Naive thymus-derived CD8-positive, alpha-beta T cell (primary cell): ENCODE results near the gene IFNLR1. TPM values are rescaled to one million over a fixed set of nuclear protein-coding genes. Genes with fewer than 3 reads are reported as not detected.
A peak's percentile ranks its signal among the peaks of the same experiment; 100 is the strongest.

Source experiments
- ATAC-seq, 2 donors: fragments of 150-1000 bp; cut with Tn5 transposase in 1 of 2; sonication (Bioruptor Pico), chemical (Tn5 transposase) in 1 of 2; 1 replicate in 1 of 2; 2 replicates in 1 of 2; pipeline ENCODE4 v1.10.0; 2021; ENCODE audit warnings: mild to moderate bottlenecking in 2 of 2, moderate library complexity in 2 of 2
- POLR2A ChIA-PET: fragments of 350-600 bp; sonication (Branson Sonifier 250); formaldehyde crosslinking; loops from one replicate; lab custom pipeline; 2021; ENCODE audit warnings: antibody characterized with exemption; lab: Charles Lee
- DNase-seq, 10 donors: peaks; one replicate each; pipeline versions ENCODE4 v3.0.0 to v3.0.0-alpha.2; 2020 to 2022
- H3K27ac Mint-ChIP-seq, 10 donors: one replicate each; pipeline ENCODE4 v1.8.0; 2020 to 2022; ENCODE audit warnings: mild to moderate bottlenecking in 10 of 10, mixed read lengths in 10 of 10, moderate library complexity in 4 of 10, inconsistent platforms in 1 of 10
- H3K27me3 Mint-ChIP-seq, 5 donors: one replicate each; pipeline ENCODE4 v1.8.0; 2021 to 2022; ENCODE audit warnings: mixed read lengths in 5 of 5
- H3K36me3 Mint-ChIP-seq, 3 donors: one replicate each; pipeline ENCODE4 v1.8.0; 2020 to 2022; ENCODE audit warnings: mixed read lengths in 3 of 3, mild to moderate bottlenecking in 2 of 3, inconsistent platforms in 1 of 3
- H3K4me1 Mint-ChIP-seq, 4 donors: one replicate each; pipeline ENCODE4 v1.8.0; 2021 to 2022; ENCODE audit warnings: mixed read lengths in 4 of 4
- H3K4me3 Mint-ChIP-seq, 10 donors: one replicate each; pipeline ENCODE4 v1.8.0; 2020 to 2022; ENCODE audit warnings: mild to moderate bottlenecking in 10 of 10, mixed read lengths in 10 of 10, moderate library complexity in 6 of 10, inconsistent platforms in 1 of 10
- H3K9me3 Mint-ChIP-seq, 9 donors: one replicate each; pipeline ENCODE4 v1.8.0; 2020 to 2022; ENCODE audit warnings: mixed read lengths in 9 of 9, mild to moderate bottlenecking in 3 of 9, inconsistent platforms in 1 of 9, moderate library complexity in 1 of 9
- polyA plus RNA-seq, 3 donors: library from polyadenylated mRNA; unstranded; fragments of 300-500 nt; fragmentation: Illumina TruSeq; gene quantifications; one replicate each; pipeline ENCODE4 v1.2.3, GENCODE V29; 2021
- total RNA-seq, 8 experiments: library from RNA in 2 of 8; stranded (reverse) in 2 of 8; gene quantifications; one replicate each; pipeline ENCODE4 v1.2.3 and lab custom pipeline; 2021 to 2026

IFNLR1 gene
- total and polyA plus RNA-seq, 5 experiments from 2014 or later: 0.77 to 5.5 (median 2.2) TPM

DNA sequence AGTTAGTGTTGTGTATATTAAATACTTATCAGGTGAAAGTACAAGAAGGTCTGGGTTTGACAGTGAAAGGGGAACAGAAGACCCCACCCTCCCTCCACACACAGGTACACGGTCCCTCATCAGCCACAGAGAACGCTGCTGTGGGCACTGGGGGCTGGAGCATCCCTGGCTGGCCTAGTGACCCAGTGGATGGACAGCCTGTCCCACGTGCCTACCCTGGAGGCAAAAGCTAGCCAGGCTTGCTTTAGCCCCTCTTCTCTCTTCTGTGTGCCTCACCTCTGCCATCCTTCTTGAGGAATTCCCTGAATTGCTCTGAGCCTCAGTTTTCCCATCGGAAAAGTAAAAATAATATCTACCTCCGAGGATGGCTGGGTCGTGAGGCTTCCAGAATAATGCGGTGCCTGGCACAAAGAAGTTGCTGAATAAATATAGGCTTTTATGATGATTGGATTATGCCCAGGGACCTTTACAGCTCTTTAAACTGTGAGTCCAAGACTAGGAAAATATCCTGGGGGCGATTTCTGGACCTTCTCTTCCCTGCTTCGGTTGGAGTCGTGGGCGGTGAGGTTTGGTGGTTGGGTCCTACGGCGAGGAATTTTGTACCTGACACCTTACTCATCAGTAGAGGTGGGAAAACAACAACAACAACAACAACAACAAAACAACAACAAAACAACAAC is 918 bp downstream of the IFNLR1 start:
- POLR2A ChIA-PET: interaction anchor here (2.2 kb wide), 1 partner anchor 456 kb away, joined by 8 read pairs; no protein-coding TSS in a partner anchor
- Mint-ChIP-seq H3K27ac (peak overlapping the region; percentile 63 to 90 (median 79)), H3K36me3 (peaks cover 0 to 2% (median 2%) of the 10 kb centered on the region in 3 donors)

DNA sequence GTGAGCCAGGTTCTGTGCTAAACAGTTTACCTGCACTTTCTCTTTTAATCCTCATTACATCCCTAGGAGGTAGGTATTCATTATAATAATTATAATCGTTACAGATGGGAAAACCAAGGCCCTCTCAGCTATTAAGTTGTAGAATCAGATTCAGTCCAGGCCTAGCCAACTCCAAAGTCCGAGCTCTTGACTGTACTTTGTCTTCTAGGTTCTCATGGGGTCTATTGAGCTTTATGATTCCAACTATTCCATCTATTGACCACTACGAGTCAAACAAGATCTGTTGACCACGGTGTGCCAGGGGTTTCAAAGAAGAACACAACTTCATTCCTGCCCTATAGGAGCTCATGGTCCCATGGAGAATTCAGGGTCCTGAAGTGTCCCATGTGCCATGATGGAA is 2.0 kb downstream of the IFNLR1 start:
- Mint-ChIP-seq H3K27ac (peak overlapping the region in 4 of 10 donors; percentile 9 to 75 (median 30)), H3K9me3 (no peaks in the 10 kb centered on the region), H3K27me3 (peaks cover 0 to 2% (median 0%) of the 10 kb centered on the region in 5 donors), H3K4me1 (peaks cover 9 to 48% (median 37%) of the 10 kb centered on the region in 4 donors), H3K4me3 (peak overlapping the region in 2 of 10 donors; percentile 87 to 89), H3K36me3 (peaks cover 0 to 5% (median 2%) of the 10 kb centered on the region in 3 donors)
- DNase-seq (no peak), ATAC-seq (no peak)
- POLR2A ChIA-PET: no interaction called here

More for the DNA sequence above, 918 bp downstream of the IFNLR1 start:
- DNase-seq: no peak
- peaks cover 14 to 58% (median 45%) of the 10 kb centered on the region in 4 donors for H3K4me1 Mint-ChIP-seq
- H3K9me3 Mint-ChIP-seq: peaks cover 0 to under 1% (median 0%) of the 10 kb centered on the region in 9 donors
- peaks cover 0 to 2% (median 0%) of the 10 kb centered on the region in 5 donors for H3K27me3 Mint-ChIP-seq
- peak overlapping the region; percentile 70 to 90 (median 88) for H3K4me3 Mint-ChIP-seq
- no peak for ATAC-seq

DNA sequence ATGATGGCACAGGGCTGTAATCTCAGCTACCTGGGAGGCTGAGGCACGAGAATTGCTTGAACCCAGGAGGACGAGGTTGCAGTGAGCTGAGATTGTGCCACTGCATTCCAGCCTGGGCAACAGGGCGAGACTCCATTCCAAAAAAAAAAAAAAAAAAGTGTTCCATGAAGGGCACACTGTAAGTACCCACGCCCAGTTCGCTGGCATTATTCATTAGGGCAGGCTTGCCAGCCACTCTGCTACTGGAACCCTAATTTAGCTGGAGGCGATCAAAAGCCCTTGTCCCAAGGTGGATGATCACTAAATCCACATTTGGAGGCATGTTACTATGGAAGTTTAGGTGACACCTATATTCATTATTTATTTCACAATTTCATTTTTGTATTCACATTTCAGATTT is 5.0 kb downstream of the IFNLR1 start:
- peaks cover 0 to 2% (median 0%) of the 10 kb centered on the region in 5 donors for H3K27me3 Mint-ChIP-seq
- no peak overlapping the region for H3K27ac Mint-ChIP-seq
- H3K9me3 Mint-ChIP-seq: no peaks in the 10 kb centered on the region
- DNase-seq (no peak), ATAC-seq (no peak)
- POLR2A ChIA-PET: no interaction called here
- no peak overlapping the region for H3K4me3 Mint-ChIP-seq
- peaks cover 7 to 24% (median 18%) of the 10 kb centered on the region in 4 donors for H3K4me1 Mint-ChIP-seq
- peaks cover 0 to 15% (median 4%) of the 10 kb centered on the region in 3 donors for H3K36me3 Mint-ChIP-seq

DNA sequence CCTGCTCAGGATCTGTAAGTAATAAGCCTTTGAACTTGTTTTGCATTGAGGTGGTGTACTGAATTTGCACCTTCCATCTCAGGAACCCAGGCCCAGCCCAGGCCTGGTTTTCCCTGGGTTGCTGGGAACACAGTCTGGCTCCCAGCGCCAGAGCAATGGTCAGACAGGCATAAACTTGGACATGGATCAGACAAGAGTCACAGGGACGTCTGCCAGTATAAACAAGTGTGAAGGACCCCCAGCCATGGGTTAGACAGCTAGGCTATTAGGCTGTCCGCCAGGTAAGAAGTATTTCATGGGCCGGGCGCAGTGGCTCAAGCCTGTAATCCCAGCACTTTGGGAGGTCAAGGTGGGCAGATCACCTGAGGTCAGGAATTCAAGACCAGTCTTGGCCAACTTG is 5.5 kb downstream of the IFNLR1 start:
- Mint-ChIP-seq H3K9me3 (no peaks in the 10 kb centered on the region), H3K36me3 (peaks cover 0 to 15% (median 4%) of the 10 kb centered on the region in 3 donors), H3K4me3 (no peak overlapping the region), H3K27me3 (peaks cover 0 to 2% (median 0%) of the 10 kb centered on the region in 5 donors), H3K4me1 (peaks cover 7 to 24% (median 18%) of the 10 kb centered on the region in 4 donors), H3K27ac (peak overlapping the region in 1 of 10 donors; percentile 56)
- DNase-seq (no peak), ATAC-seq (no peak)
- POLR2A ChIA-PET: no interaction called here

DNA sequence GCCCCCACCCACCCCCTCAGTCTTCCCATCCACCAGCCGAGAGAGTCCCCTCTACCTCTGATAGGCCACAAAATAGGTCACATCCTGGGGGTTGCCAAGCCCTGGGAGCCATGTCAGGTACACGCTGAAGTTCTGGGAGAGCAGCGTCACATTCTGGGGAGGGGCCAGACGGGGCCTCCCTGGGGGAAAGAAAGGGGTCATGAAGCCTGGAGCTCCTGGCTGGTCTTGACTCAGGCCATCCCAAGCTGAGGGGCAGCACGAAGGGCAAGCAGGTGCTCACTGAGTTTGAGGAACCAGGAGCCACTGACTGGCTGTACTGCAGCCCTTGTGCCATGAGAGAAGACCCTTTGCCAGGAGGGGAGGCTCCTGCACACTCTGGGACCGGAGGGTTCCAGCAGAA is 6.4 kb downstream of the IFNLR1 start:
- Mint-ChIP-seq H3K27me3 (no peaks in the 10 kb centered on the region), H3K9me3 (no peaks in the 10 kb centered on the region), H3K36me3 (peaks cover 0 to 16% (median 4%) of the 10 kb centered on the region in 3 donors), H3K4me3 (no peak overlapping the region), H3K27ac (no peak overlapping the region), H3K4me1 (peaks cover 4 to 15% (median 11%) of the 10 kb centered on the region in 4 donors)
- ATAC-seq: no peak
- no peak for DNase-seq
- POLR2A ChIA-PET: no interaction called here

DNA sequence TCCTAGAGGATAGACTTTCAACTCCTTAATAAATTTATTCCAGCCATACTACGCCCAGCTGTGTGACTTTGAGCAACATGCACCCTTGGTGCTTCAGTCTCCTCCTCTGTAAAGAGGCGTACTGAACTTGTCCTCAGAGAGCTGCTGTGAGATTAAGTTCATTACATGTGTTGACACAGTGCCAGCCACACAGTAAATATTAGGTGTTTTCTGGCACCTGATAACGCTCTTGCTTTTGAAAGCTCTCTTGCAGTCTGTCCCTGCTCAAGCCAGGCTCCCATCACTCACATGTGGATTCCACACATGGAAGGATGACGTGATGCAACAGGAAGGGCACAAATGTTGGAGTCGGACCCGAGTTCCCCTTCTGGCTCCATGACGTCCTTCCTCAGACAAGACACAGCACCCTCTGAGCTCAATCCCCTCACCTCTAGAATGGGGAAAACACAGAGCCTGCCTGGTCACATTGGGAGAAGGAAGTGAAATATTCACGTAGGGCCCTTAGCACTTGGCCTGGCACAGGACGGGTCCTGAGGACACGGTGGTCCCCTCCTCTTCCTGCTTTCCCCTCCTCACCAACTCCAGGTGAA is 7.7 kb downstream of the IFNLR1 start:
- H3K4me1 Mint-ChIP-seq: peaks cover 4 to 7% (median 5%) of the 10 kb centered on the region in 4 donors
- POLR2A ChIA-PET: no interaction called here
- no peak overlapping the region for H3K4me3 Mint-ChIP-seq
- H3K27ac Mint-ChIP-seq: peak overlapping the region in 1 of 10 donors; percentile 51
- no peaks in the 10 kb centered on the region for H3K27me3 Mint-ChIP-seq
- ATAC-seq (no peak), DNase-seq (no peak)
- peaks cover 1 to 21% (median 8%) of the 10 kb centered on the region in 3 donors for H3K36me3 Mint-ChIP-seq
- no peaks in the 10 kb centered on the region for H3K9me3 Mint-ChIP-seq

DNA sequence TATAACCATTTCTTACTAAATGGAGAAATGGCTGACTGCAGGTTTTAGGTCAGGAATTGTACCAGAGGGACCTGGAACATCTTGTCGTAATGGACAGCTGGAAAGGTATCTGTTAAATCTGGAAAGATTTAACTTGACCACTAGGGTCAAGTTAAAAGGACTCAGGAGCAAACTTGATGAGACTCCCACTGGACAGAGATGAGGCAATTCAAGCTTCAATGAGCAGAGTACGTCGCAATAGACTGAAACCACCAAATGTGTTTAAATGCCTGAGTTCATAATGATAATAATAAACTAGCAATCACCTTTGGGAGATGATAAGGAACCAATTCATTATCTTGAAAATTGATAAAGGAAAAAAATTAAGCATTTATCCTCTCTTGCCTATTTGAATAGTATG is 8.7 kb downstream of the IFNLR1 start:
- POLR2A ChIA-PET: no interaction called here
- Mint-ChIP-seq H3K27me3 (no peaks in the 10 kb centered on the region), H3K9me3 (no peaks in the 10 kb centered on the region), H3K4me1 (peaks cover 0 to 4% (median 2%) of the 10 kb centered on the region in 4 donors), H3K4me3 (no peak overlapping the region), H3K36me3 (peaks cover 8 to 29% (median 10%) of the 10 kb centered on the region in 3 donors), H3K27ac (no peak overlapping the region)
- DNase-seq (no peak), ATAC-seq (no peak)

DNA sequence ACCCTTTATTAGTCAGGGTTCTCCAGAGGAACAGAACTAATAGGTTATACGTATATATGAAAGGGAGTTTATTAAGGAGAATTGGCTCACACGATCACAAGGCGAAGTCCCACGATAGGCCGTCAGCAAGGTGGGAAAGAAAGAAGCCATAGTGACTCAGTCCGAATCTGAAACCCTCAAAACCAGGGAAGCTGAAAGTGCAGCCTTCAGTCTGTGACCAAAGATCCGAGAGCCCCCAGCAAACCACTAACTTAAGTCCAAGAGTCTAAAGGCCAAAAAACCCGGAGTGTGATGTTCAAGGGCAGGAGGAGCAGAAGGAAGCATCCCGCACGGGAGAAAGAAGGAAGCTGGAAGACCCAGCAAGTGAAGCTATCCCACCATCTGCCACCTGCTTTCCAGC is 9.9 kb downstream of the IFNLR1 start:
- H3K4me3 Mint-ChIP-seq: no peak overlapping the region
- H3K27ac Mint-ChIP-seq: no peak overlapping the region
- H3K9me3 Mint-ChIP-seq: no peaks in the 10 kb centered on the region
- ATAC-seq: no peak
- no peaks in the 10 kb centered on the region for H3K27me3 Mint-ChIP-seq
- POLR2A ChIA-PET: no interaction called here
- peaks cover 0 to 4% (median 2%) of the 10 kb centered on the region in 4 donors for H3K4me1 Mint-ChIP-seq
- no peak for DNase-seq
- peaks cover 8 to 29% (median 14%) of the 10 kb centered on the region in 3 donors for H3K36me3 Mint-ChIP-seq

DNA sequence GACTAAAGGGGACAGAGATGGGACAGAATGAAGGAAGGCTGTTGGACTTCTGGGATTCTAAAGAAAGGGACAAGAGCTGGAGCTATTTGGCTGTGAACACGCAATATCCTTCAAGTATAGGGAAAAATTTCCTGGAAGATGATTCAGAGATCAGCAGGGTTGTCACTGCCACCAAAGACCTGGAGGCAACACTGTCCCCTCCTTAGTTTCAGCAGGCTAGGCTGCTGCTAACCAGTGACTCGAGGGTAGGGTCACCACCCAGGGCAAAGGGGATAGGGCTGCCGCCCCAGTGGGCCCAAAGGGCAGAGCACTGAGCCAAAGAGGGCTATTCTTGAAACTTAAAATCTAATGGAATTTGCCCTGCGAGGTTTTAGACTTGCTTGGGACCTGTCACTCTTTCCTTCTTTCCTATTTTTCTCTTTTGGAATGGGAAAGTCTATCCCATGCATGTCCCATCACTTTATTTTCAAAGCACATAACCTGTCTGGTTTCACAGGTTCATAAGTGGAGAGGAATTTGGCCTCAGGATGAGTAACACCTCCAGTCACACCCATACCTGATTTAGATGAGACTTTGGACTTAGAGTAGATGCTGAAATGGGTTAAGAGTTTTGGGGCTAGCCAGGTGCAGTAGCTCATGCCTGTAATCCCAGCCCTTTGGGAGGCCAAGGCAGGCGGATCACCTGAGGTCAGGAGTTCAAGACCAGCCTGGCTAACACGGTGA is 11.9 kb downstream of the IFNLR1 start:
- ATAC-seq: no peak
- POLR2A ChIA-PET: no interaction called here
- Mint-ChIP-seq H3K9me3 (no peaks in the 10 kb centered on the region), H3K4me3 (no peak overlapping the region), H3K27me3 (no peaks in the 10 kb centered on the region), H3K36me3 (peaks cover 8 to 25% (median 12%) of the 10 kb centered on the region in 3 donors), H3K27ac (no peak overlapping the region), H3K4me1 (peaks cover 0 to 3% (median 1%) of the 10 kb centered on the region in 4 donors)
- no peak for DNase-seq

DNA sequence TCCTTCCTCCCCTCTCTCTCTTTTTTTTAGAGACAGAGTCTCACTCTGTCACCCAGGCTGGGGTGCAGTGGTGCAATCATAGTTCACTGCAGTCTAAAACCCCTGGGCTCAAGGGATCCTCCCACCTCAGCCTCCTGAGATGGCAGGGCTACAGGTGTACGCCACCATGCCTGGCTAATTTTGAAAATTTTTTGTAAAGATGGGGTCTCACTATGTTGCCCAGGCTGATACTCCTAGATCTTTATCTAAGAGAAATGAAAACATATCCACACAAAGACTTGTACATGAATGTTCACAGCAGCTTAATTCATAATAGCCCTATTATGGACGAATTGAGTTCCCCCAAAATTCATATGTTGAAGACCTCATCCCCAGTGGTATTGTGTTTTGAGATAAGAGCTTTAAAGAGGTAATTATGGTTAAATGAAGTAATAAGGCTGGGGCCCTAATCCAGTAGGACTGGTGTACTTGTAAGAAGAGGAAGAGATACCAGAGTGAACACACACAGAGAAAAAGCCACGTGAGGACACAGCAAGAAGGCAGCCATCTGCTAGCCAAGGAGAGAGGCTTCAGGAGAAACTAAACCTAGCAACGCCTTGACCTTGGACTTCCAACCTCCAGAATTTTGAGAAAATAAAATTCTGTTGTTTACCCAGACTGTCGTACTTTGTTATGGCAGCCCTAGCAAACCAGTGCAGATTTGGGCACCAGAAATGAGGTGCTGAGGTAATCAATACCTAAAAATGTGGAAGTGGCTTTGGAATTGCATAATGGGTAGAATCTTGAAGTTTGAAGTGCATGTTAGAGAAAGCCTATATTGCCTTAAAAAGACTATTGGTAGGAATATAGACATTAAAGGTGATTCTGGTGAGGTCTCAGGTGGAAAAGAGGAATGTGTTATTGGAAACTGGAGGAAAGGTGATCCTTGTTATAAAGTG is 13.2 kb downstream of the IFNLR1 start:
- Mint-ChIP-seq H3K27me3 (no peaks in the 10 kb centered on the region), H3K4me3 (no peak overlapping the region), H3K36me3 (peaks cover 8 to 19% (median 10%) of the 10 kb centered on the region in 3 donors), H3K9me3 (no peaks in the 10 kb centered on the region), H3K27ac (no peak overlapping the region), H3K4me1 (peaks cover 0 to 2% (median under 1%) of the 10 kb centered on the region in 4 donors)
- ATAC-seq (no peak), DNase-seq (no peak)
- POLR2A ChIA-PET: no interaction called here

DNA sequence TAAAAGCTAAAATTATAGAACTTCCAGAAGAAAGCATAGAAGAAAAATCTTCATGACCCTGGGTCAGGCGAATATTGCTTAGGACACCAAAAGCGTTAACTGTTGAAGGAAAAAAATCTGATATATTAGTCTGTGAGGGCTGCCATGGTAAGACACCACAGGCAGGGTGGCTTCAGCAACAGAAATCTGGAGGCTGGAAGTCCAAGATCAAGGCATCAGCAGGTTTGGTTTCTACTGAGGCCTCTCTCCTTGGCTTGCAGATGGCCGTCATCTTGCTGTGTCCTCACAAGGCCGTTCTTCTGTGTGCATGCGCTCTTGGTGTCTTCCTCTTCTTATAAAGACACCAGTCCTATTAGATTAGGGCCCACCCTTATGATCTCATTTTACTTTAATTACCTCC is 14.5 kb downstream of the IFNLR1 start:
- POLR2A ChIA-PET: no interaction called here
- no peak for ATAC-seq
- Mint-ChIP-seq H3K27me3 (no peaks in the 10 kb centered on the region), H3K4me3 (no peak overlapping the region), H3K27ac (no peak overlapping the region), H3K36me3 (peaks cover 8 to 20% (median 18%) of the 10 kb centered on the region in 3 donors), H3K4me1 (peaks cover 0 to 2% (median under 1%) of the 10 kb centered on the region in 4 donors), H3K9me3 (no peaks in the 10 kb centered on the region)
- no peak for DNase-seq

DNA sequence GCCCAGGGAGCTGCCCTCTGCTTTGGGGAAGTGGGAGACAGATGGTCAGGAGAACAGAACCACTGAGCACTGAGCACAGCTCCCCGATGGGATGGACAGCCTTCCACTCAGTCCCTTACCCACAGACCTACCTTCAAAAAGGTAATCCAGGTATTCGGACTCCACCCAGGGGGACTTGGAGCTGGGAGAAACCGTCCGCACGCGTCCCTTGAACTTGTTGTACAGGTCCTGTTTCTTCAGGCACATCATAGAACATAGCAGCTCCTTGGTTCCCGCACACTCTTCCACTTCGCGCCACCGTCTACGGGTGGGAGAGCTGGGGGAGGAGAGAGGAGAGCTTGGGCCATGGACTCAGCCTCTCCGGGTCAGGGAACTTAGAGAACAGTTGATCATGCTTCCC is 17.8 kb downstream of the IFNLR1 start:
- POLR2A ChIA-PET: no interaction called here
- peaks cover 16 to 32% (median 19%) of the 10 kb centered on the region in 3 donors for H3K36me3 Mint-ChIP-seq
- no peaks in the 10 kb centered on the region for H3K9me3 Mint-ChIP-seq
- ATAC-seq (no peak), DNase-seq (no peak)
- H3K27me3 Mint-ChIP-seq: peaks cover 0 to 2% (median 0%) of the 10 kb centered on the region in 5 donors
- no peak overlapping the region for H3K4me3 Mint-ChIP-seq
- no peak overlapping the region for H3K27ac Mint-ChIP-seq
- peaks cover 0 to 2% (median 0%) of the 10 kb centered on the region in 4 donors for H3K4me1 Mint-ChIP-seq
